ENCODE measurements around the gene PDGFC.

- TF ChIP-seq RAD21 (IDR thresholded peaks at IDR 0.05 in 1 of 2, conservative IDR thresholded peaks at IDR 0.05 in 1 of 2; ENCODE audit: low read depth in 2 of 2, low read length in 2 of 2): no peak
- no peak for TF ChIP-seq POLR2A (IDR thresholded peaks at IDR 0.05; ENCODE audit: control extremely low read depth in 1 of 2, low read depth in 2 of 2, low read length in 2 of 2)
- no peak for TF ChIP-seq MAX (IDR thresholded peaks at IDR 0.05)
- TF ChIP-seq ATF3 (IDR thresholded peaks at IDR 0.05; ENCODE audit: insufficient read depth, low read depth, low read length): no peak
- TF ChIP-seq, protein P1, sequence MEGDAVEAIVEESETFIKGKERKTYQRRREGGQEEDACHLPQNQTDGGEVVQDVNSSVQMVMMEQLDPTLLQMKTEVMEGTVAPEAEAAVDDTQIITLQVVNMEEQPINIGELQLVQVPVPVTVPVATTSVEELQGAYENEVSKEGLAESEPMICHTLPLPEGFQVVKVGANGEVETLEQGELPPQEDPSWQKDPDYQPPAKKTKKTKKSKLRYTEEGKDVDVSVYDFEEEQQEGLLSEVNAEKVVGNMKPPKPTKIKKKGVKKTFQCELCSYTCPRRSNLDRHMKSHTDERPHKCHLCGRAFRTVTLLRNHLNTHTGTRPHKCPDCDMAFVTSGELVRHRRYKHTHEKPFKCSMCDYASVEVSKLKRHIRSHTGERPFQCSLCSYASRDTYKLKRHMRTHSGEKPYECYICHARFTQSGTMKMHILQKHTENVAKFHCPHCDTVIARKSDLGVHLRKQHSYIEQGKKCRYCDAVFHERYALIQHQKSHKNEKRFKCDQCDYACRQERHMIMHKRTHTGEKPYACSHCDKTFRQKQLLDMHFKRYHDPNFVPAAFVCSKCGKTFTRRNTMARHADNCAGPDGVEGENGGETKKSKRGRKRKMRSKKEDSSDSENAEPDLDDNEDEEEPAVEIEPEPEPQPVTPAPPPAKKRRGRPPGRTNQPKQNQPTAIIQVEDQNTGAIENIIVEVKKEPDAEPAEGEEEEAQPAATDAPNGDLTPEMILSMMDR (IDR thresholded peaks at IDR 0.05; ENCODE audit: control extremely low read depth in 1 of 3, insufficient read depth in 1 of 3, low read depth in 1 of 3, low read length in 3 of 3): no peak
- no peak for TF ChIP-seq TCF12 (IDR thresholded peaks at IDR 0.05; ENCODE audit: low read depth, low read length)
- no peak for TF ChIP-seq TBP (IDR thresholded peaks at IDR 0.05; ENCODE audit: low read depth, low read length)
- TF ChIP-seq TAF1 (IDR thresholded peaks at IDR 0.05; ENCODE audit: low read depth, low read length): no peak
- no peak for TF ChIP-seq JUND (IDR thresholded peaks at IDR 0.05; ENCODE audit: low read length)
- TF ChIP-seq CHD7 (IDR thresholded peaks at IDR 0.05; ENCODE audit: insufficient replicate concordance, low read length): no peak
- TF ChIP-seq, protein P2, sequence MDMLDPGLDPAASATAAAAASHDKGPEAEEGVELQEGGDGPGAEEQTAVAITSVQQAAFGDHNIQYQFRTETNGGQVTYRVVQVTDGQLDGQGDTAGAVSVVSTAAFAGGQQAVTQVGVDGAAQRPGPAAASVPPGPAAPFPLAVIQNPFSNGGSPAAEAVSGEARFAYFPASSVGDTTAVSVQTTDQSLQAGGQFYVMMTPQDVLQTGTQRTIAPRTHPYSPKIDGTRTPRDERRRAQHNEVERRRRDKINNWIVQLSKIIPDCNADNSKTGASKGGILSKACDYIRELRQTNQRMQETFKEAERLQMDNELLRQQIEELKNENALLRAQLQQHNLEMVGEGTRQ (IDR thresholded peaks at IDR 0.05; ENCODE audit: low read length): no peak
- no peak for TF ChIP-seq JUN (IDR thresholded peaks at IDR 0.05; ENCODE audit: low read depth, low read length)
- no peak for TF ChIP-seq CREB1 (IDR thresholded peaks at IDR 0.05)
- TF ChIP-seq SP1 (IDR thresholded peaks at IDR 0.05; ENCODE audit: low read depth, low read length): no peak
Measured at GRCh38 chr4:156830351-156830750, 141.2 kb downstream of the PDGFC start.
